Liver (tissue), 9 donors: ENCODE results near the gene EXOC8. TPM values are rescaled to one million over a fixed set of nuclear protein-coding genes. Genes with fewer than 3 reads are reported as not detected.

Experiments used
- DNase-seq: peaks from one replicate; pipeline ENCODE4 v3.0.0-alpha.2; 2017; ENCODE audit warnings: low spot score
- H3K27ac ChIP-seq, 2 donors: one replicate each; pipeline ENCODE4 v1.7.0; 2013; ENCODE audit warnings: inconsistent platforms in 2 of 2, low read length in 2 of 2, control low read depth in 1 of 2, low read depth in 1 of 2, mild to moderate bottlenecking in 1 of 2
- H3K27me3 ChIP-seq, 4 donors: one replicate each; pipeline versions ENCODE4 v1.6.1 to v1.7.0; 2013; ENCODE audit warnings: low read length in 3 of 4, inconsistent platforms in 1 of 4, mild to moderate bottlenecking in 1 of 4, moderate library complexity in 1 of 4; ENCODE audit not compliant: control insufficient read depth in 4 of 4, insufficient read depth in 4 of 4
- H3K36me3 ChIP-seq, 4 donors: one replicate each; pipeline versions ENCODE4 v1.6.1 to v1.7.0; 2013; ENCODE audit warnings: low read length in 3 of 4, mild to moderate bottlenecking in 3 of 4, low read depth in 1 of 4, moderate library complexity in 1 of 4; ENCODE audit not compliant: control insufficient read depth in 4 of 4, insufficient read depth in 3 of 4
- H3K4me1 ChIP-seq, 4 donors: one replicate each; pipeline versions ENCODE4 v1.6.1 to v1.7.0; 2013; ENCODE audit warnings: low read length in 3 of 4, mild to moderate bottlenecking in 3 of 4, moderate library complexity in 1 of 4; ENCODE audit not compliant: control insufficient read depth in 4 of 4, insufficient read depth in 4 of 4
- H3K4me3 ChIP-seq, 3 donors: one replicate each; pipeline versions ENCODE4 v1.6.1 to v1.7.0; 2013; ENCODE audit warnings: low read length in 3 of 3, control low read depth in 1 of 3, low read depth in 1 of 3, mild to moderate bottlenecking in 1 of 3
- H3K9ac ChIP-seq, 2 donors: one replicate each; pipeline ENCODE4 v1.7.0; 2013; ENCODE audit warnings: low read length in 2 of 2, mild to moderate bottlenecking in 2 of 2, moderate library complexity in 2 of 2, control low read depth in 1 of 2, low read depth in 1 of 2
- H3K9me3 ChIP-seq, 4 donors: one replicate each; pipeline versions ENCODE4 v1.6.1 to v1.7.0; 2013; ENCODE audit warnings: low read length in 3 of 4; ENCODE audit not compliant: control insufficient read depth in 4 of 4
- CTCF ChIP-seq: fragments of 150-350 bp; IDR thresholded peaks from 2 replicates; pipeline ENCODE4 v1.5.1; 2017; ENCODE audit warnings: improper control_type of control experiment, low read depth, low read length; ENCODE audit not compliant: missing input control
- EGR1 ChIP-seq, 2 donors: IDR thresholded peaks; 2 replicates each; pipeline ENCODE4 v1.6.1; 2016 to 2018; ENCODE audit warnings: antibody characterized with exemption in 2 of 2, low read depth in 2 of 2
- FOXA1 ChIP-seq: IDR thresholded peaks from 2 replicates; pipeline ENCODE4 v1.6.1; 2016; ENCODE audit warnings: antibody characterized with exemption
- FOXA2 ChIP-seq: IDR thresholded peaks from 2 replicates; pipeline ENCODE4 v1.6.1; 2016; ENCODE audit warnings: antibody characterized with exemption
- GABPA ChIP-seq, 2 donors: IDR thresholded peaks in 1 of 2; conservative IDR thresholded peaks in 1 of 2; 2 replicates each; pipeline ENCODE4 v1.6.1; 2016; ENCODE audit warnings: antibody characterized with exemption in 2 of 2, mild to moderate bottlenecking in 1 of 2, moderate library complexity in 1 of 2
- HNF4A ChIP-seq, 2 donors: conservative IDR thresholded peaks; 2 replicates each; pipeline ENCODE4 v1.6.1; 2016; ENCODE audit warnings: antibody characterized with exemption in 2 of 2, mild to moderate bottlenecking in 2 of 2
- HNF4G ChIP-seq: IDR thresholded peaks from 2 replicates; pipeline ENCODE4 v1.6.1; 2016; ENCODE audit warnings: antibody characterized with exemption
- JUND ChIP-seq, 2 donors: IDR thresholded peaks; 2 replicates each; pipeline ENCODE4 v1.6.1; 2016; ENCODE audit warnings: antibody characterized with exemption in 2 of 2
- MAX ChIP-seq: IDR thresholded peaks from 2 replicates; pipeline ENCODE4 v1.6.1; 2016; ENCODE audit warnings: antibody characterized with exemption
- NR2F2 ChIP-seq: IDR thresholded peaks from 2 replicates; pipeline ENCODE4 v1.6.1; 2016; ENCODE audit warnings: antibody characterized with exemption
- RAD21 ChIP-seq, 2 donors: IDR thresholded peaks; 2 replicates each; pipeline ENCODE4 v1.6.1; 2016; ENCODE audit warnings: antibody characterized with exemption in 2 of 2, mild to moderate bottlenecking in 2 of 2
- REST ChIP-seq: IDR thresholded peaks from 2 replicates; pipeline ENCODE4 v1.6.1; 2016; ENCODE audit warnings: antibody characterized with exemption, mild to moderate bottlenecking
- RXRA ChIP-seq, 2 donors: IDR thresholded peaks; 2 replicates each; pipeline ENCODE4 v1.6.1; 2017 to 2018; ENCODE audit warnings: antibody characterized with exemption in 2 of 2, mild to moderate bottlenecking in 1 of 2
- SP1 ChIP-seq: IDR thresholded peaks from 2 replicates; pipeline ENCODE4 v1.6.1; 2018; ENCODE audit warnings: antibody characterized with exemption, mild to moderate bottlenecking
- TAF1 ChIP-seq: conservative IDR thresholded peaks from 2 replicates; pipeline ENCODE4 v1.6.1; 2016; ENCODE audit warnings: antibody characterized with exemption, mild to moderate bottlenecking
- YY1 ChIP-seq: IDR thresholded peaks from 2 replicates; pipeline ENCODE4 v1.6.1; 2016; ENCODE audit warnings: antibody characterized with exemption, mild to moderate bottlenecking
- ZBTB33 ChIP-seq: IDR thresholded peaks from 2 replicates; pipeline ENCODE4 v1.6.1; 2016; ENCODE audit warnings: antibody characterized with exemption
- WGBS: extraction: QIAGEN DNeasy Blood & Tissue Kit; methylation state at CpG from one replicate; pipeline ENCODE4 v1.1.7; 2013; 5-methylcytosine and 5-hydroxymethylcytosine counted together
- polyA plus RNA-seq, 2 donors: library from polyadenylated mRNA; stranded (reverse) in 1 of 2; unstranded in 1 of 2; fragments of 200-250 nt in 1 of 2; fragments of >200 nt in 1 of 2; fragmentation: Nextera tagmentation in 1 of 2; extraction: Ambion mirVana in 1 of 2; gene quantifications; one replicate each; pipeline versions ENCODE4 v1.2.1 to v1.2.3, GENCODE V29; 2013 to 2015
- total RNA-seq, 2 donors: library from RNA; depleted of rRNA; stranded (reverse); fragments of >200 nt; gene quantifications; one replicate each; pipeline ENCODE4 v1.2.3, GENCODE V29; 2014
- TF ChIP-seq, protein P1 (sequence below): IDR thresholded peaks from 2 replicates; pipeline ENCODE4 v1.6.1; 2016; ENCODE audit warnings: antibody characterized with exemption
- donor health status: healthy.
- donor health status: healthy.
- donor health status: healthy.
- donor health status: healthy.
- donor health status: healthy.

Gene EXOC8
- total and polyA plus RNA-seq, 4 donors, result 1.6 to 13.4 (median 7.5) TPM

GRCh38 chr1:231319080-231319479 is 18.6 kb downstream of the EXOC8 start (continued):
- no peak for TF ChIP-seq CTCF

DNA sequence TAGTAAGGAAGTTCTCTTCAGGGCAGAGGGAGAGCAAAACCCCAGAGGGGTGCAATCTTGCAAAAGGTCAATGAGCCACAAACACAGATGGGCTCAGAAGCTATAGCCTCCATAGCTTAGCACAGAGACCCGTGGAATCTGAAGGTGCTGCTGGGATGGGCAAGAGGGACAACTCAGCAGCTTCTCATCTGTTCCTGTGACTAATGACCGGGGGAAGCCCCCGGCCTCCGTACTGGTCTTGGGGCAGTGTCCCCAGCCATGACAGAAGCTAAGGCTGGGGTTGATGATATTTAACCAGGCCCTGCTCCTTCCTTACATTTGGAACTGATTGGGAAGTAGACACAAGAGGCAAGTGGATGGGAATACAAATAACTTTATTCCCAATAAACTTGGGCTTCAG is 19.1 kb downstream of the EXOC8 start:
- no peak for TF ChIP-seq REST
- H3K27ac ChIP-seq, result no peak overlapping the region
- 94% methylated on average over 4 of the region's 4 CpGs for WGBS
- H3K27me3 ChIP-seq, result no peaks in the 10 kb centered on the region
- H3K4me1 ChIP-seq, result no peaks in the 10 kb centered on the region
- no peak for DNase-seq
- H3K4me3 ChIP-seq, result no peak overlapping the region
- no peaks in the 10 kb centered on the region for H3K9me3 ChIP-seq
- no peaks in the 10 kb centered on the region for H3K36me3 ChIP-seq
- H3K9ac ChIP-seq, result no peak overlapping the region

DNA sequence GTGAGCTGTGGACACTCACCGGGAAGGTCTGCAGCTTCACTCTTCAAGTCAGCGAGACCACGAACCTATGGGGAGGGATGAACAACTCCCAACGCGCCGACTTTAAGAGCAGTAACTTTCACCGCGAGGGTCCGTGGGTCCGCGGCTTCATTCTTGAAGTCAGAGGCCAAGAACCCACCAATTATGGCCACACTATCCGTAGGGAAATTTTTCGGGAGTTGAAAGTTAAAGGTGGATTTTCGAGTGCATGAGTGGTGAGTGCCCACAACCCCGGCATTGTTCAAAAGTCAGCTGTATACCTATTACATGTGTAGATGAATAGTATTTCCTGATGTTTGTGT is 19.7 kb downstream of the EXOC8 start:
- Histone ChIP-seq H3K27ac (no peak overlapping the region), H3K36me3 (no peaks in the 10 kb centered on the region), H3K4me3 (no peak overlapping the region), H3K4me1 (no peaks in the 10 kb centered on the region), H3K27me3 (no peaks in the 10 kb centered on the region), H3K9ac (no peak overlapping the region), H3K9me3 (no peaks in the 10 kb centered on the region)
- TF ChIP-seq FOXA1, result no peak
- no peak for TF ChIP-seq RXRA (IDR thresholded peaks at IDR 0.05)
- no peak for TF ChIP-seq HNF4A (conservative IDR thresholded peaks at IDR 0.05)
- TF ChIP-seq ZBTB33, result no peak
- no peak for TF ChIP-seq FOXA2
- no peak for TF ChIP-seq YY1
- no peak for TF ChIP-seq HNF4G
- TF ChIP-seq SP1, result no peak
- no peak for TF ChIP-seq GABPA (IDR thresholded peaks at IDR 0.05 in 1 of 2, conservative IDR thresholded peaks at IDR 0.05 in 1 of 2)
- TF ChIP-seq, protein P1, sequence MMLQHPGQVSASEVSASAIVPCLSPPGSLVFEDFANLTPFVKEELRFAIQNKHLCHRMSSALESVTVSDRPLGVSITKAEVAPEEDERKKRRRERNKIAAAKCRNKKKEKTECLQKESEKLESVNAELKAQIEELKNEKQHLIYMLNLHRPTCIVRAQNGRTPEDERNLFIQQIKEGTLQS, result no peak
- no peak for TF ChIP-seq MAX
- no peak for TF ChIP-seq EGR1 (IDR thresholded peaks at IDR 0.05; ENCODE audit: low read depth in 2 of 2)
- no peak for TF ChIP-seq RAD21 (IDR thresholded peaks at IDR 0.05)
- no peak for TF ChIP-seq CTCF
- no peak for TF ChIP-seq REST
- no peak for TF ChIP-seq NR2F2
- no peak for TF ChIP-seq TAF1
- no peak for TF ChIP-seq JUND (IDR thresholded peaks at IDR 0.05)
- DNase-seq, result no peak
- WGBS, result 96% methylated on average over 15 of the region's 15 CpGs
